Keratinocyte (primary cell): ENCODE measurements around the gene ACTR3.

Experiments
- CTCF ChIP-seq, 3 experiments: IDR thresholded peaks in 1 of 3; conservative IDR thresholded peaks in 1 of 3; optimal IDR thresholded peaks in 1 of 3; 2 replicates in 2 of 3; 3 replicates in 1 of 3; pipeline versions ENCODE3 to v1.5.1; 2011; ENCODE audit warnings: low read length in 3 of 3, mild to moderate bottlenecking in 3 of 3, moderate library complexity in 2 of 3, control low read depth in 1 of 3, inconsistent platforms in 1 of 3; ENCODE audit not compliant: insufficient read depth in 2 of 3; ENCODE audit errors: extremely low read depth in 1 of 3
- EZH2 ChIP-seq: IDR thresholded peaks from one replicate; pipeline ENCODE4 v1.6.1; 2012; ENCODE audit warnings: inconsistent platforms, mild to moderate bottlenecking, low read length, moderate library complexity

- TF ChIP-seq CTCF (optimal IDR thresholded peaks at IDR 0.05 in 1 of 3, IDR thresholded peaks at IDR 0.05 in 1 of 3, conservative IDR thresholded peaks at IDR 0.05 in 1 of 3; ENCODE audit: extremely low read depth in 1 of 3, insufficient read depth in 2 of 3, low read length in 3 of 3) (no peak), EZH2 (no peak)
Observed at GRCh38 chr2:113845261-113845660, 44.6 kb upstream of the ACTR3 start.
